Measurements from ENCODE around the gene JUNB. TPM values are rescaled to one million over a fixed set of nuclear protein-coding genes. Genes with fewer than 3 reads are reported as not detected.

JUNB gene
- total RNA-seq, 1 experiment from 2014 or later, result 6.6 TPM

DNA sequence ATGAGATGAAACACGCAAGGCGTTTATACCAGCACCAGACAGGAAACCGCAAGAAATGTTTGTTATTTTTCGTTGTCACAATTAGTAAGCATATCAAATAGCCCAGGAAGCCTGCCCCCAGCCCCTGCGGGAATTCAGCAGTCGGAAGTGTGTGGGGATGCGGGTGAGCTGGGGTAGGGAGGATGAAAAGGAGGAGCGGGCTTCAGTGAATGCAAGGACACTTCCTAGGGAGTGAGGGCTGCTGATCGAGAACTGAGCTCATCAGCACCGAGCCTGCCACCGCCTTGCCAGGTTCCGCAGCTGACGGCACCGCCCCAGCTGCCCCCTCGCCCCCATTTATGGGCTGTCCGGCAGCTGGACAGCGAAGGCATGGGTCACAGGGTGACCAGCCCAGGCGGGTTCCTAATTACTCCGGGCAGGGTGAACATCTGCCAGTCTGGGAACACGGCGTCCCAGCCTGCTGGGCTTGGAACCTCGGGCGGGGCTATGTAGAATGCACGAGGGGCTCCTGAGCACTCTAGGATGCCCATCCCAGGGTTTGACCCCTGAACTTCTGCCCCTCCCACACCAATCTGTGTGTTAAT, 41.3 kb upstream of the JUNB start:
- peaks cover 16% of the 10 kb centered on the region for H3K36me3 Mint-ChIP-seq
- ChIA-PET CTCF (interaction anchor here (0.7 to 1.0 kb wide), 5 partner anchors 10 to 78 kb away, joined by 3 to 9 read pairs (median 3); partner anchors contain the start of gene DHPS), POLR2A (interaction anchor here (1.4 kb wide), 1 partner anchor 28 kb away, joined by 5 read pairs; no protein-coding TSS in a partner anchor)
- no peak overlapping the region for H3K27ac Mint-ChIP-seq
- H3K4me3 Mint-ChIP-seq, result no peak overlapping the region
- DNase-seq (ENCODE audit: low spot score), result no peak
- no peaks in the 10 kb centered on the region for H3K9me3 Mint-ChIP-seq
- peaks cover 13% of the 10 kb centered on the region for H3K4me1 Mint-ChIP-seq
- H3K27me3 Mint-ChIP-seq (ENCODE audit: low read depth), result peaks cover 39% of the 10 kb centered on the region
- no peak for TF ChIP-seq KAT7 (CRISPR knock-in tag; IDR thresholded peaks at IDR 0.05; ENCODE audit: borderline replicate concordance)
- TF ChIP-seq, protein P1, sequence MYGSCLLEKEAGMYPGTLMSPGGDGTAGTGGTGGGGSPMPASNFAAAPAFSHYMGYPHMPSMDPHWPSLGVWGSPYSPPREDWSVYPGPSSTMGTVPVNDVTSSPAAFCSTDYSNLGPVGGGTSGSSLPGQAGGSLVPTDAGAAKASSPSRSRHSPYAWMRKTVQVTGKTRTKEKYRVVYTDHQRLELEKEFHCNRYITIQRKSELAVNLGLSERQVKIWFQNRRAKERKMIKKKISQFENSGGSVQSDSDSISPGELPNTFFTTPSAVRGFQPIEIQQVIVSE (CRISPR knock-in tag; IDR thresholded peaks at IDR 0.05; ENCODE audit: borderline replicate concordance), result no peak
- TF ChIP-seq ZNF263 (CRISPR knock-in tag; IDR thresholded peaks at IDR 0.05; ENCODE audit: low read depth), result peak; percentile 68; the same call in 1 of the 2 replicates
- TF ChIP-seq NR1H2 (CRISPR knock-in tag; IDR thresholded peaks at IDR 0.05), result no peak
- TF ChIP-seq, protein P2, sequence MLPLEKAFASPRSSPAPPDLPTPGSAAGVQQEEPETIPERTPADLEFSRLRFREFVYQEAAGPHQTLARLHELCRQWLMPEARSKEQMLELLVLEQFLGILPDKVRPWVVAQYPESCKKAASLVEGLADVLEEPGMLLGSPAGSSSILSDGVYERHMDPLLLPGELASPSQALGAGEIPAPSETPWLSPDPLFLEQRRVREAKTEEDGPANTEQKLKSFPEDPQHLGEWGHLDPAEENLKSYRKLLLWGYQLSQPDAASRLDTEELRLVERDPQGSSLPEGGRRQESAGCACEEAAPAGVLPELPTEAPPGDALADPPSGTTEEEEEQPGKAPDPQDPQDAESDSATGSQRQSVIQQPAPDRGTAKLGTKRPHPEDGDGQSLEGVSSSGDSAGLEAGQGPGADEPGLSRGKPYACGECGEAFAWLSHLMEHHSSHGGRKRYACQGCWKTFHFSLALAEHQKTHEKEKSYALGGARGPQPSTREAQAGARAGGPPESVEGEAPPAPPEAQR (CRISPR knock-in tag; IDR thresholded peaks at IDR 0.05), result no peak
- no peak for TF ChIP-seq EMX1 (CRISPR knock-in tag; IDR thresholded peaks at IDR 0.05)
- TF ChIP-seq NFATC4 (CRISPR knock-in tag; IDR thresholded peaks at IDR 0.05), result no peak
- TF ChIP-seq NR2C2 (CRISPR knock-in tag; IDR thresholded peaks at IDR 0.05), result no peak
- ATAC-seq, result no peak

DNA sequence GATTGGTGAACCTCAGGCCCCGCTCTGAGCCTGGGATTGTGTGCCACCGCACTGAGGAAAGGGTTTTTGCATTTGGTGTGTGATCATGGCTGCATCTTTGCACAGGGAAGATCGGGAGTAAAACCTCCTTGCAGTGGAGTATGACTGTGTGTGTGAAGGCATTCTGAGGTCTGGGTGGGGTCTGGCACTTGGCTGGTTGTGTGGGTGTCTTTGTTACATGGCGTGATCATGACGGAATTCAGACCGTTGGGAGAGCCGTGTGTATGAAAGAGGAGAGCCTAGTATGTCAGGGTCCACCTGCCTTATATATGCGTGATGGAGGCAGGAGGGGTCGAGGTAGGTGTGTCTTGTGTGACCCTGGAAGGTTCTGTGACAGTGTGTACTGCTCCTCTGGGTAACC, 40.4 kb upstream of the JUNB start:
- ATAC-seq, result no peak
- Mint-ChIP-seq H3K9me3 (no peaks in the 10 kb centered on the region), H3K4me3 (peak overlapping the region; percentile 6), H3K27ac (no peak overlapping the region), H3K36me3 (peaks cover 13% of the 10 kb centered on the region), H3K27me3 (ENCODE audit: low read depth) (peaks cover 44% of the 10 kb centered on the region), H3K4me1 (peaks cover 13% of the 10 kb centered on the region)
- POLR2A ChIA-PET, result no interaction called here
- TF ChIP-seq GRHL2 (CRISPR knock-in tag; IDR thresholded peaks at IDR 0.05; ENCODE audit: insufficient replicate concordance, severe bottlenecking) (no peak), RORB (CRISPR knock-in tag; IDR thresholded peaks at IDR 0.05) (no peak), CREB1 (CRISPR knock-in tag; IDR thresholded peaks at IDR 0.05) (no peak), GABPB1 (CRISPR knock-in tag; IDR thresholded peaks at IDR 0.05) (no peak), TP53 (CRISPR knock-in tag; IDR thresholded peaks at IDR 0.05) (no peak), ZNF396 (CRISPR knock-in tag; IDR thresholded peaks at IDR 0.05; ENCODE audit: borderline replicate concordance) (no peak)
- TF ChIP-seq, protein P3, sequence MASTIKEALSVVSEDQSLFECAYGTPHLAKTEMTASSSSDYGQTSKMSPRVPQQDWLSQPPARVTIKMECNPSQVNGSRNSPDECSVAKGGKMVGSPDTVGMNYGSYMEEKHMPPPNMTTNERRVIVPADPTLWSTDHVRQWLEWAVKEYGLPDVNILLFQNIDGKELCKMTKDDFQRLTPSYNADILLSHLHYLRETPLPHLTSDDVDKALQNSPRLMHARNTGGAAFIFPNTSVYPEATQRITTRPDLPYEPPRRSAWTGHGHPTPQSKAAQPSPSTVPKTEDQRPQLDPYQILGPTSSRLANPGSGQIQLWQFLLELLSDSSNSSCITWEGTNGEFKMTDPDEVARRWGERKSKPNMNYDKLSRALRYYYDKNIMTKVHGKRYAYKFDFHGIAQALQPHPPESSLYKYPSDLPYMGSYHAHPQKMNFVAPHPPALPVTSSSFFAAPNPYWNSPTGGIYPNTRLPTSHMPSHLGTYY (CRISPR knock-in tag; IDR thresholded peaks at IDR 0.05), result no peak
- TF ChIP-seq, protein P4, sequence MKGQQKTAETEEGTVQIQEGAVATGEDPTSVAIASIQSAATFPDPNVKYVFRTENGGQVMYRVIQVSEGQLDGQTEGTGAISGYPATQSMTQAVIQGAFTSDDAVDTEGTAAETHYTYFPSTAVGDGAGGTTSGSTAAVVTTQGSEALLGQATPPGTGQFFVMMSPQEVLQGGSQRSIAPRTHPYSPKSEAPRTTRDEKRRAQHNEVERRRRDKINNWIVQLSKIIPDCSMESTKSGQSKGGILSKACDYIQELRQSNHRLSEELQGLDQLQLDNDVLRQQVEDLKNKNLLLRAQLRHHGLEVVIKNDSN (CRISPR knock-in tag; IDR thresholded peaks at IDR 0.05), result no peak
- TF ChIP-seq, protein P5, sequence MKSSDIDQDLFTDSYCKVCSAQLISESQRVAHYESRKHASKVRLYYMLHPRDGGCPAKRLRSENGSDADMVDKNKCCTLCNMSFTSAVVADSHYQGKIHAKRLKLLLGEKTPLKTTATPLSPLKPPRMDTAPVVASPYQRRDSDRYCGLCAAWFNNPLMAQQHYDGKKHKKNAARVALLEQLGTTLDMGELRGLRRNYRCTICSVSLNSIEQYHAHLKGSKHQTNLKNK (CRISPR knock-in tag; IDR thresholded peaks at IDR 0.05), result no peak
- CTCF ChIA-PET, result interaction anchor here (1.4 to 2.5 kb wide), 4 partner anchors 10 to 122 kb away, joined by 3 to 17 read pairs (median 6); partner anchors contain the start of gene GET3
- DNase-seq (ENCODE audit: low spot score), result no peak

DNA sequence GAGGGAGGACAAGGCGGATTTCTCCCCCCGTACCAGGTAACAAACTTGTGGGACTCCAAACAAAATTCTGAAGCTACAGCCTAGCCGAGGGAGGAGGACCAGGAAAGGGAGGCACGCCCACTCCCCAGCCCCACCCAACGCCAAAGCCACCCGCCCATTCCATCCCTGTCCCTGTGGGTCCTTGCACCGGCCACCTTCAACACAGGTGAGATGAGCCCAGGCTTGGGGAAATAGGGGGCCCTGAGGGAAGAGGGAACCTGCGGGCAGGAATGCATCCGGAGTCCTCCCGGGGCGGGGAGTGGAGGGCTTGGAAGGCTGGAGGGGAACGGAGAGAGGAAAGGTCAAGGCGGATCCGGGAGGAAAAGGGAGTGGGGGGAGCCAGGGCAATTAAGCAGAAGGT, 39.7 kb upstream of the JUNB start, which contains the start of gene BEST2:
Gene BEST2 (plus strand): TSS at position 157 of the 400 bp plus-strand sequence. CDS start 802 bp downstream, outside the sequence.
- peaks cover 13% of the 10 kb centered on the region for H3K36me3 Mint-ChIP-seq
- ChIA-PET POLR2A (no interaction called here), CTCF (interaction anchor here (1.4 to 2.5 kb wide), 5 partner anchors 9 to 121 kb away, joined by 3 to 17 read pairs (median 5); partner anchors contain the start of gene GET3)
- peaks cover 49% of the 10 kb centered on the region for H3K27me3 Mint-ChIP-seq (ENCODE audit: low read depth)
- H3K4me3 Mint-ChIP-seq, result peak within 1 kb of the TSS; percentile 69
- ATAC-seq (peak; percentile 74), DNase-seq (ENCODE audit: low spot score) (peak; percentile 61)
- peaks cover 13% of the 10 kb centered on the region for H3K4me1 Mint-ChIP-seq
- no peak within 1 kb of the TSS for H3K27ac Mint-ChIP-seq
- no peaks in the 10 kb centered on the region for H3K9me3 Mint-ChIP-seq
- no peak for TF ChIP-seq NFYB (CRISPR knock-in tag; conservative IDR thresholded peaks at IDR 0.05; ENCODE audit: low read depth)
- TF ChIP-seq JAZF1 (CRISPR knock-in tag; IDR thresholded peaks at IDR 0.05), result no peak
- TF ChIP-seq TP53 (CRISPR knock-in tag; IDR thresholded peaks at IDR 0.05), result no peak
- TF ChIP-seq, protein P6, sequence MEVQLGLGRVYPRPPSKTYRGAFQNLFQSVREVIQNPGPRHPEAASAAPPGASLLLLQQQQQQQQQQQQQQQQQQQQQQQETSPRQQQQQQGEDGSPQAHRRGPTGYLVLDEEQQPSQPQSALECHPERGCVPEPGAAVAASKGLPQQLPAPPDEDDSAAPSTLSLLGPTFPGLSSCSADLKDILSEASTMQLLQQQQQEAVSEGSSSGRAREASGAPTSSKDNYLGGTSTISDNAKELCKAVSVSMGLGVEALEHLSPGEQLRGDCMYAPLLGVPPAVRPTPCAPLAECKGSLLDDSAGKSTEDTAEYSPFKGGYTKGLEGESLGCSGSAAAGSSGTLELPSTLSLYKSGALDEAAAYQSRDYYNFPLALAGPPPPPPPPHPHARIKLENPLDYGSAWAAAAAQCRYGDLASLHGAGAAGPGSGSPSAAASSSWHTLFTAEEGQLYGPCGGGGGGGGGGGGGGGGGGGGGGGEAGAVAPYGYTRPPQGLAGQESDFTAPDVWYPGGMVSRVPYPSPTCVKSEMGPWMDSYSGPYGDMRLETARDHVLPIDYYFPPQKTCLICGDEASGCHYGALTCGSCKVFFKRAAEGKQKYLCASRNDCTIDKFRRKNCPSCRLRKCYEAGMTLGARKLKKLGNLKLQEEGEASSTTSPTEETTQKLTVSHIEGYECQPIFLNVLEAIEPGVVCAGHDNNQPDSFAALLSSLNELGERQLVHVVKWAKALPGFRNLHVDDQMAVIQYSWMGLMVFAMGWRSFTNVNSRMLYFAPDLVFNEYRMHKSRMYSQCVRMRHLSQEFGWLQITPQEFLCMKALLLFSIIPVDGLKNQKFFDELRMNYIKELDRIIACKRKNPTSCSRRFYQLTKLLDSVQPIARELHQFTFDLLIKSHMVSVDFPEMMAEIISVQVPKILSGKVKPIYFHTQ (CRISPR knock-in tag; IDR thresholded peaks at IDR 0.05), result no peak
- TF ChIP-seq, protein P7, sequence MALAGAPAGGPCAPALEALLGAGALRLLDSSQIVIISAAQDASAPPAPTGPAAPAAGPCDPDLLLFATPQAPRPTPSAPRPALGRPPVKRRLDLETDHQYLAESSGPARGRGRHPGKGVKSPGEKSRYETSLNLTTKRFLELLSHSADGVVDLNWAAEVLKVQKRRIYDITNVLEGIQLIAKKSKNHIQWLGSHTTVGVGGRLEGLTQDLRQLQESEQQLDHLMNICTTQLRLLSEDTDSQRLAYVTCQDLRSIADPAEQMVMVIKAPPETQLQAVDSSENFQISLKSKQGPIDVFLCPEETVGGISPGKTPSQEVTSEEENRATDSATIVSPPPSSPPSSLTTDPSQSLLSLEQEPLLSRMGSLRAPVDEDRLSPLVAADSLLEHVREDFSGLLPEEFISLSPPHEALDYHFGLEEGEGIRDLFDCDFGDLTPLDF (CRISPR knock-in tag; IDR thresholded peaks at IDR 0.05), result no peak
- TF ChIP-seq SP1 (CRISPR knock-in tag; conservative IDR thresholded peaks at IDR 0.05), result 0 out of 2 replicates have a peak, but pooled peaks have one; percentile 57
- no peak for TF ChIP-seq ELF4 (CRISPR knock-in tag; IDR thresholded peaks at IDR 0.05; ENCODE audit: low read depth)
- TF ChIP-seq IRF2 (CRISPR knock-in tag; IDR thresholded peaks at IDR 0.05; ENCODE audit: borderline replicate concordance, low read depth), result no peak

Data from WTC11 (cell line).